HG02840 (cell line): Measurements from ENCODE around the gene STPG2.

Experiments used
- ATAC-seq: cut with Tn5 transposase; IDR thresholded peaks from one replicate; pipeline ENCODE4 v1.9.1; 2021; ENCODE audit warnings: mild to moderate bottlenecking, moderate library complexity, moderate number of reproducible peaks; ENCODE audit not compliant: unreplicated experiment, low FRiP score

Gene STPG2

DNA sequence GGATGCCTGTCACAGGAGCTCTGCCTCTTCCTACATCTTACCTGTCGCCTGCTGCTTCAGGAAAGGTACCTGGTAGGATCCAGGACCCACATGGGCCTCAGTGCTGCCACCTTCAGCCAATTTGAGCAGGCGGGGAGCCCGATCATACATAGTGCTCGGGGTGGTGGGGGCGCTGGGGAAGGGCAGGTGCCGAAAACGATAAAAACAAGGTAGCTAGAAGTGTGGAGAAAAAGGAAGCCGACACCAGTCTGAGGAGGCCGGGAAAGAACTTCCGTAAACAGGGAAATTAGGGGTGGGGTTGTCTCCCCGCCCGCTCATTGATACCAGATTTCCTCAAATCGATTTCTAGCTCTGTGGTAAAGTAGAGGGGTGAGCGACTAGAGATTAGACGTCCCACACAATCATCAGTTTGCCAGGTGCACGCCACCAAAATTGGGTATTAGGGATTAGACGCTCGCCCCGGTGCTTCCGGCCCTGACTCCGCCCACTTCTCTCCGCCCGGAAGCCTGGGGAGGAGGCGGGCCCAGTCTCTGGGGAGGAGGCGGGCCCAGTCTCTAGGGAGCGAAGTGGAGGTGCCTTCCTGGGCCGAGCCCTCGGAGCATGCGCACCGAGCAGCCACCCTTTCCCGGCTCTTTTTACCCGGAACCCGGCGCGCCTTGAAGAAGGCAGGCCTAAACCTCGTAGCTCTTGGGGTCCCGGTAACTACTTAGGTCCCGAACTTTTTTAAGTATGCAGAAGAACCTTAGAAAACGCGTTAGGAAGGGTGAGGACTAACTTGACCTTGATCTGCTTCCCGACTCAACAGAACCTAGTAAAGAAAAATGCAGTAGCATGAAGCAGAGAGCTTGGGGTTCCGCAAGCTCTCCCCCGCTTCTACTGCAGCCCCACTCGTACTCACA lies at the start of gene STPG2:
STPG2 (minus strand) TSS at position 476 of the 899 bp plus-strand sequence.
- peak; percentile 99 for ATAC-seq

GRCh38 chr4:98185279-98185678 lies 42.0 kb upstream of the STPG2 start:
- no peak for ATAC-seq

DNA sequence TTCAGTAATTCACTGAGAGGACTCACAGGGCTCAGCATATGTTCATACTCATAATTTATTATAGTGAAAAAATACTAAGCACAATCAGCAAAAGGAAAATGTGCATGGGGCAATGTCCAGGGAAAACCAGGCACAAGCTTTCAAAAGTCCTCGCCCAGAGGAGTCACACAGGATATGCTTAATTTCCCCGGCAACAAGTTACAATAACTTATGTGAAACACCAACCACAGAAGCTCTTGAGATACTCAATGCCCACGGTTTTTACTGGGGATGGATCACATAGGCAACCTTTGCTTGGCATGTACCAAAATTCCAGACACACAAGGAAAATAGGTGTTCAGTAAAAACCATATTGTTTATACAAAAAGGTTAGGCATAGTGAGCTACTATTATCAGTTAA lies 38.5 kb upstream of the STPG2 start:
- ATAC-seq, result no peak

DNA sequence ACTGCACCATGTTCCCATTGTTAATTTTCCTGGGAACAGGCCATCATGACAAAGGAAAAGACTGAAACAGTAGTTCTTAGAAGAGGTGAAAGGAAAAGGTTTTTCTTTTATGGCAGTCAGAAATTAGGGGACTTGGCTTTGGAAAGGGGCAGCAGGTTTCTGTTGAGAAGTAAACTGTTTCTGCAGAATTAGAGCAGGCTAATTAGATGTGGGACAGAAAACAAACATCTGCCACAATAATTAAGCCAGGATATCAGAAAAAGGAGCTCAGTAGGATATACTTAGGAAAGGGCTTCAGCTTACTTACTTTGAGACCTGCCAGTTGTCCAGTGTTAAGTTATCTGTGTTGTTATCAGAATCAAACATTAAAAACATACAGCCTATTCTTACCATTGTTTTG lies 36.7 kb upstream of the STPG2 start:
- ATAC-seq, result no peak

DNA sequence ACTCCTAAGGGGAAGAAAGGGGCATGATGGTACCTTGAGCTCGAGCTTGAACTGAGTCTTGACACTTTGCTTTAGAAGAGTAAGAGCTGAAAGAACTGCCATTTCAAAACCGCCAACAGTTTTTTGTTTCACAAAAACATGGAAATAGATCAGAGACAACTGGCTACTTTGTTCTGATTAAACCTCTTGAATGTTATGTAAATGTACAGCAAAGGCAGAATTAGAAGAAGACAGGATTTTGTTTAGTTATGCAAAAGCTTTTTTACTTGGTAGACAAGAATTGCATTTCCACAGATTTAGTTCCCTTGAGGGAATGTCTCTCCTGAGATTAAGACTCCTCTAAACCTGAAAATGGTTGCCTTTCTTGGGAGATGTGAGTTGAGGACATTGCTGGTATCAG lies 33.3 kb upstream of the STPG2 start:
- ATAC-seq, result no peak

- no peak for ATAC-seq
Measured at GRCh38 chr4:98170035-98170434, 26.8 kb upstream of the STPG2 start.

DNA sequence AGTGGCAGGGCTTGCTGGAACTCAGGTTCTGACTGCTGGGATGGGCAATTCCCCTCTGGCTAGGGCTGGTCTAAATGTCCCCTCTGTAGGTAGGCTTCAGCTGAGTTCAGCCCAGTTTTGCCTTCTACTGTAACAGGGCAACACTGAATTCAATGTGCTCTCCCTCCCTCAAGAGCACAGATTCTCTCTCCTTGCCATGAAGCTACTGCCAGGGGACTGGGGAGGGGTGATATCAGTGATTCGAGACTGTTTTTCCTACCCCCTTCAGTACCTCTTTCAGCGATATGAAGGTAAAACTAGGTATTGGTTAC lies 23.4 kb upstream of the STPG2 start:
- ATAC-seq, result no peak

GRCh38 chr4:98166025-98166730 lies 22.9 kb upstream of the STPG2 start:
- no peak for ATAC-seq

DNA sequence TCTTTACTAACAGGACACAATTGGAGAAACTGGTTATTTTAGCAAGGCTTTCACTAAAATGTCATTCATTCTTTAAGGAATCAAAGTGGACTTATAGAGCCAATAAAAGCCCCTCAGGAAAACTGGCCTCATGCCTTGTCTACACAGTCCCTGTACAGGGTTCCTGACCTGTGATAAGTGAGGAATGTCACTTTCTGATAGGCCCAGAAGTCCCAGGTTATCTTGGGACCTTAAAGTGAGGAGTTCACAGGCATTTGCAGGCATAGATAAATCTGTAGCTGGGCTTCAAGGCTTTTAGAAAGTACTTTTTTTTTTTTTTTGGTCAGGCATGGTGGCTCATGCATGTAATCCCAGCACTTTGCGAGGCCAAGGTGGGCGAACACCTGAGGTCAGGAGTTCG lies 19.4 kb upstream of the STPG2 start:
- ATAC-seq, result no peak

DNA sequence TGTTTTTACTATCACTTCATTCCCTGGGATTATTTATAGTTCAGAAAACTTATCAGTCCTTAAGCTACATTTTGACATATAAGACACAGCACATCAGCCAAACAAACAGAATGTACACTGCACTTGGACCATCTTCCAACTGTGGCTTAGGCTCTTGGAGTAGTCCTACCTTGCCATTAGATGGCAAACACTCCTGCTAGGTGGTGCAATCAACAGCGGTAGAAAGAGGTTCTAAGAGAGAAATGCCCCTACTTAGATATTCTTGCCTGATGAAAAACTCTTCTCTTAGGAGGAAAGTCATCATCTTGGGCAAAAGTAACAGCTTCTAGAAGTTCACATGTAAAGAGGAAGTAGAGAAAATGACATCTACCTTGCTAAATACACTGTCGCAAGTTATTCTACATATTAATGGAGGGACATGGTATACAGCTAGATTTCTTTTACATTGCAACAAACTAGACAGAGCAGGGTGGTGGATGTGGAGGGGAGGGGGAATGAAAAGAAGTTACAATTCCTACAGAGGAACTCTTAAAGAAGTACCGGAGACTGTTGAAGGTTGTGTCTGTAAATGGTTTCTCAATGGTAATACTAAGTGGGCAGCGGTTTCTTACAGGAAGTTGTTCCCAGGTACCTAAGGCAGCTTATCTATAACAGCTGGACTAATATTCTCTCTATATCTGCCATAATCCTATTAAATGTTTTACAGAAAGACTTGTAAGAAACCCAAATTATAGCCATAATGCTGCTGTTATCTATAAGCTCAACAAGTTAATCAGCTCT lies 8.1 kb upstream of the STPG2 start:
- ATAC-seq, result no peak

GRCh38 chr4:98150092-98150761 lies 7.0 kb upstream of the STPG2 start:
- ATAC-seq, result no peak

DNA sequence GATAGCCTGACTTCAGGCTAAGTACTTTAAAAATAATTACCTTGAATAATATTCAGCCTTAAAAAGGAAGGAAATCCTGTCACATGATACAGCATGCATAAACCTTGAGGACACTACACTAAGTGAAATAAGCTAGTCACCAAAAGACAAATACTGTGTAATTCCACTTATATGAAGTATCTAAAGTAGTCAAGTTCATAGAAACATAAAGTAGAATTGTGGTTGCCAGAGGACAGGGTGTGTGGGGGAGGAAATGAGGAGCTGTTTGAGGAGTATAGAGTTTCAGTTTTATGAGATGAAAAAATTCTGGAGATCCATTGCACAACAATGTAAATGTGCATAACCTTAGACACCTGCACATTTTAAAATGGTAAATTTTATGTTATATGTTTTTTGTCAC lies 5.6 kb upstream of the STPG2 start:
- ATAC-seq, result no peak

DNA sequence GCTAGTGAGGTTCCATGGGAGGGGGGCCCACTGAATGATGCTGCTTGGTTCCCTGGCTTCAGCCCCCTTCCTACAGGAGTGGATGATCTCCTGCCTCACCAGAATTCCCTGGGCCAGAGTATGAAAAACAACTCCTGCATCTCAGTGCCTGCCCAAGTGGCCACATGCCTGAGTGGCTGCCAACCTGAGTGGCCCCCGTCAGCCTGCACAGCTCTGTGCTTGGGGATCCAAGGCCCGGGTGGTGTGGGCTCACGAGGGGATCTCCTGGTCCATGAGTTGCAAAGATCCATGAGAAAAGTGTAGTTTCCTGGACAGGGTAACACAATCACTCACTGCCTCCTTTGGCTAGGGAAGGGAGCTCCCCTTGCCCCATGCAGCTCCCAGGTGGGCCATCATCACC lies 17.1 kb downstream of the STPG2 start:
- ATAC-seq, result no peak

- ATAC-seq, result no peak
Measured at GRCh38 chr4:98125585-98125984, 17.7 kb downstream of the STPG2 start.

GRCh38 chr4:98117363-98117762 lies 25.9 kb downstream of the STPG2 start:
- no peak for ATAC-seq

DNA sequence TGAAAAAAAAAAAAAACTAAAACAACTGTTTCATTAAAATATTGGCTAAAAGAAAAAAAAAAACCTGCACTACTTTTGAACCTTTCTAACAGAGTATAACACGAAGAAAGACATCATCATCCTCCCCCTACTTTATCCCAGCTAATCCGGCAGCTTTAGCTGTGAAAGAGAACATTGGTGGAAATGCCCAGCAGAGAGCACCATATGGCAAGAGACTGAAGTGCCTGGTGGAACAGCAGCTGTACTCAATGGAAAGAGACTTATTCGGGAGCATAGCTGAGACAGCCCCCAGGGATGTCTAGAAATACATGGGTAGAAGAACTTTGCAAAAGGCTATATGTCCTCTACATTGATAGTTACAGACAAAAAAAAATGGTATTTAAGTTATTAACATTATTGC lies 30.3 kb downstream of the STPG2 start:
- ATAC-seq, result no peak

- no peak for ATAC-seq
Measured at GRCh38 chr4:98110929-98111328, 32.3 kb downstream of the STPG2 start.

DNA sequence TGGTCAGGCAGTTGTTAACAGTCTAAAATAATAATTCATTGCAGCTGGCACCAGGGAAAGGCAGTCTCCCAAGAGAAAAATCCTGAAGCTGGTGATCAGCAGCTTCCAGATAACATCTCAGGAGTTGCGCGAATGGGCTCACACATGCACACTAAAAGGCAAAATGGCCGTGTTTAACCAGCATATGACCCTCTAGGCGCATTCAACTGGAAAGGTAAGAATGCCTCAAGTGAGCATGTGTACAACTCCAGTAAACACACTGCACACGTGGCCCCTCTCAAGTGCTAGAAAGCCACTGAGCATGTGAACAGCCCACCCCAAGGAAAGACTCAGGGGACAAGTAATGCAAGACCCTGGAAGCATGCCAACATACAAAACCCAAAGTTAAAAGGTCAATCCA lies 33.1 kb downstream of the STPG2 start:
- ATAC-seq, result no peak

DNA sequence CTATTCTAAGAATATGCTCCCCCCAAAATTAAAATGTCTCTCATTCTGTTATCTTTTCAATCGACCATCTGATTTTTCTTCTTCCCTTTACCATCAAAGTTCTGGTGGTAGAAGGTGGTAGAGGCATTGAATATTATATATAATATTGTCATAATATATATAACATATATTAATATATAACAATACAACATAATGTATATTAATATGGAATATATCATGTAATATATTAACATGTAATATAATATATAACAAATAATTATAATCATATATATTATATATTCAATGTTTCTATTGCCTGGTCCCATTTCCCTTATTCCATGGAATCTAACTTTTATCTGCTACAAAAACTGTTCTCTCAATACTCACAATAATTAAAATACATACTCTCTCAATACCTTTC lies 40.6 kb downstream of the STPG2 start:
- ATAC-seq, result no peak

- ATAC-seq, result no peak
Measured at GRCh38 chr4:98101988-98102387, 41.3 kb downstream of the STPG2 start.

GRCh38 chr4:98098764-98099163 lies 44.5 kb downstream of the STPG2 start:
- ATAC-seq, result no peak
